Heart left ventricle (tissue), 13 donors: Measurements from ENCODE around the gene CSF2.

ENCODE experiments used
- CTCF ChIP-seq, 12 donors: fragments of 200-600 bp; sonication (generic) in 4 of 12; IDR thresholded peaks; one replicate each; pipeline versions ENCODE4 v1.5.0 to v1.8.0; 2018 to 2022; ENCODE audit warnings: antibody characterized with exemption in 12 of 12, mild to moderate bottlenecking in 5 of 12
- POLR2A ChIP-seq, 2 donors: fragments of 450-650 bp; IDR thresholded peaks; one replicate each; pipeline ENCODE4 v1.6.1; 2017; ENCODE audit warnings: antibody characterized with exemption in 2 of 2, mild to moderate bottlenecking in 2 of 2, moderate library complexity in 2 of 2
- donor health status: ischemic (EF 13 %, LVEDD 7.1; RV severe dilation, severe dysfunction).
- donor health status: DM: no; HTN: yes; CAD: no.
- donor health status: DM: no; HTN: no; CAD: no.
- donor health status: ischemic (EF 25% LVEDD 6.9; RV normal size, moderate dysfunction).
- donor health status: ischemic (EF 25% LVEDD 5.7; RV mildly dilated, moderate dysfunction).
- donor health status: ischemic (EF 35%, LVEDD 5.7; RV mildly dilated, moderate dysfunction).
- donor health status: nonischemic (EF 11% LVEDD 7.7; RV severe dilation, severe dysfunction).
- donor health status: DM: yes; HTN: yes; CAD: no.
- donor health status: PGD.
- donor health status: ischemic (EF 29% LVEDD 5.4; RV normal size, mild dysfunction).
- donor health status: nonischemic (EF 23%, LVEDD 6.1; RV moderate dilation, normal function).

DNA sequence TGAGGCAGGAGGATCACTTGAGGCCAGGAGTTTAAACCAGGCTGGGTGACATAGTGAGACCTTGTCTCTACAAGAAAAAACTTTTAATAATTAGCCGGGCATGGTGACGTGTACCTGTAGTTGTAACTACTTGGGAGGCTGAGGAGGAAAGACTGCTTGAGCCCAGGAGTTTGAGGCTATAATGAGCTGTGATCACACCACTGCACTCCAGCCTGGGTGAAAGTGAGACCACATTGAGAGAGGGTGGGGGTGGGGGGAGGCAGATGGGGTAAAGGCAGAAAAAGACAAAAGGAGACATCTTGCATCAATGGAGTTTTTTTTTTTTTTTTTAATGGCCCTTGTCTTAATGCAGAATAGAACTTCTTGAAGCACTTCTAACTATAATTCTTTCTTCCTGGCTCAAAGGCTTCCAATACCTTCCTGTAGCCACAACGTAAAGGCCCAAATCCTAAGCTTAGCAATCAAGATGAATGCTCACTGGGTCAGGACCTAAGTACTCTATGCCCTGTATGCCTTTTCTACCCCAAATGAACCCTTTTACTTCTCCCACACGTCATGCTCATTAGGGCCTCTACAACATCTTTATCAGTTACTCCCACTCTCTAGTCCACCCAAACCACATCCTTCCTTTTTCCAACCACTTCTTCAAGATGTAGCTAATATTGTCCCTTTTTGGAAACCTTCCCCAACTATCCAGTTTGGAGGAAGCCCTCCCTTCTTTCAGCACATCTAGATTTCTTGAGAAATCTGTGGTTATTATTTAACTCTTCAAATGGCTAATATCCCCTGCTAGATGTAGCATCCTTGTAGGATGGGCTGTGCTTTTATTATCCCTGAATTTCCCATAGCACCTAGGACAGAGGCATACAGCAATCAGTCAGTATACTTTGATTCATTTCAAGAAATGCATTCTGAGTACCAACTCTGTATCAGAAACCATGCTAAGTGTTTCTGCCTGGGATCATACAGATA, 40.8 kb downstream of the CSF2 start:
- TF ChIP-seq CTCF (IDR thresholded peaks at IDR 0.05) (no peak), POLR2A (IDR thresholded peaks at IDR 0.05) (no peak)
